ENCODE results near the gene ADAMTSL4.
A peak's percentile ranks its signal among the peaks of the same experiment; 100 is the strongest.
"Not testable (repeated sequence)": the region's sequence is repeated elsewhere in the genome, so short reads cannot be mapped to it uniquely, and the experiment has no call there.

Gene ADAMTSL4

DNA sequence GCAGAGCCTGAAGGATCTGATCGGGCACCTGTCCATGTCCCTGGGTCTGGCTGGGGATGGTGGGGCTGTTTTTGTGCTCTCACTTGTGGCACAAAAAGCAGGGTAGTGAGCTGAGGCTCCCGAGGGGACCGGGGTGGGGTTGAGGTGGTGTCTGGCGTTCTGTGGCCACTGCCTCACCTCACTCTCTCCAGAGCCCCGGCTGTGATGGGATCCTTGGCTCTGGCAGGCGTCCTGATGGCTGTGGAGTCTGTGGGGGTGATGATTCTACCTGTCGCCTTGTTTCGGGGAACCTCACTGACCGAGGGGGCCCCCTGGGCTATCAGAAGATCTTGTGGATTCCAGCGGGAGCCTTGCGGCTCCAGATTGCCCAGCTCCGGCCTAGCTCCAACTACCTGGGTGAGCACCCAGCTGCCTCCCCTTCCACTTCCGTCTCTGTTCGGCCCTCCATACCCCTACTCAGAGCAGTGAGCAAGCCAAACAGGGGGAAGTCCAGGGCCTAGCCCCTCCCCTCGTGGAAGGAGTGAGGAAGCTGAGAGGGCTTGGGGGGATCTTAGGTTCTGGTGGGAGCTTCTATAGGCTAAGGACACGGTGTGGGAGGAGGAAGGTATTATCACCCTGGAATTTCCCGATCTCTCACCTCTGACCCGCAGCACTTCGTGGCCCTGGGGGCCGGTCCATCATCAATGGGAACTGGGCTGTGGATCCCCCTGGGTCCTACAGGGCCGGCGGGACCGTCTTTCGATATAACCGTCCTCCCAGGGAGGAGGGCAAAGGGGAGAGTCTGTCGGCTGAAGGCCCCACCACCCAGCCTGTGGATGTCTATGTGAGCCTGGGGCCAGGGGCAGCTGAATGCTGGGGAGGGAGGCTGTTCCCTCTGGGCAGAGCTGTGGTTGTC lies 7.0 kb downstream of the ADAMTSL4 start:
- no peak for DNase-seq

DNA sequence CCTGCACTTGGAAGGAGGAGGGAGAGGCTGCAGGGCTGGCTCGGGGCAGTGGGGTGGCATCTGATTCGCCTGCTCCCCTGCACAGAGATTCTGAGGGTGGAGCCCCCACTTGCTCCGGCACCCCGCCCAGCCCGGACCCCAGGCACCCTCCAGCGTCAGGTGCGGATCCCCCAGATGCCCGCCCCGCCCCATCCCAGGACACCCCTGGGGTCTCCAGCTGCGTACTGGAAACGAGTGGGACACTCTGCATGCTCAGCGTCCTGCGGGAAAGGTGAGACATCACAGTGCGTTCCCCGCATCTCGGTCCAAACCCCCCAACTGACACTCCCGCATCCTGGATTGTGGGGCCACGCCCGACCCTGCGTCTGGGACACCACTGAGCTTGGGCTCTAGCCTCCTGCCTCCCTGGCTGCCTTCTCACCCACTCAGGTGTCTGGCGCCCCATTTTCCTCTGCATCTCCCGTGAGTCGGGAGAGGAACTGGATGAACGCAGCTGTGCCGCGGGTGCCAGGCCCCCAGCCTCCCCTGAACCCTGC lies 7.9 kb downstream of the ADAMTSL4 start:
- DNase-seq: no peak

- DNase-seq: no peak
Observed at GRCh38 chr1:150557813-150558212, 8.6 kb downstream of the ADAMTSL4 start.

DNA sequence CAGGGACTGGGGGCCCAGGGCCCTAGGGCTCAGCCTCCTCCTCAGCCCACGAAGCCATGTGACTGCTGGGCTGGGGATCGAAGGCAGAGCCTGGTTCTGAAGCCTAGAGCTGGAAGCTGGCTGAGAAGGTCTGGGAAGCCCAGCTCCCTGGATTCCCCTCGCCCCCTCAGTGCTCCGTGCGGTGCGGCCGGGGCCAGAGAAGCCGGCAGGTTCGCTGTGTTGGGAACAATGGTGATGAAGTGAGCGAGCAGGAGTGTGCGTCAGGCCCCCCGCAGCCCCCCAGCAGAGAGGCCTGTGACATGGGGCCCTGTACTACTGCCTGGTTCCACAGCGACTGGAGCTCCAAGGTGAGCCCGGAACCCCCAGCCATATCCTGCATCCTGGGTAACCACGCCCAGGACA lies 9.1 kb downstream of the ADAMTSL4 start:
- DNase-seq: no peak

GRCh38 chr1:150558761-150559655 lies 9.8 kb downstream of the ADAMTSL4 start:
- peak; percentile 50 to 82 (median 68) for DNase-seq

DNA sequence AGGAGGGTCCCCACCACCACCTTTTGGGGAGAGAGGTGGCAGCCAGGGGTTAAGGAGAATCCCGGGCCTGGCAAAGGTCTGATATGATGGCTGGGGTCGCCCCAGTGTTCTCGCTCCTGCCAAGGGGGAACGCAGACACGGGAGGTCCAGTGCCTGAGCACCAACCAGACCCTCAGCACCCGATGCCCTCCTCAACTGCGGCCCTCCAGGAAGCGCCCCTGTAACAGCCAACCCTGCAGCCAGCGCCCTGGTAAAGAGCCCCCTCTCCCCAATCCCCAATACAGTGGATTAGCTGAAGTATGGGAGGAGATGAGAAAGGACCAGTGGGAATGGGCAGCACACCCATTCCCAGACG lies 10.4 kb downstream of the ADAMTSL4 start:
- no peak for DNase-seq

DNA sequence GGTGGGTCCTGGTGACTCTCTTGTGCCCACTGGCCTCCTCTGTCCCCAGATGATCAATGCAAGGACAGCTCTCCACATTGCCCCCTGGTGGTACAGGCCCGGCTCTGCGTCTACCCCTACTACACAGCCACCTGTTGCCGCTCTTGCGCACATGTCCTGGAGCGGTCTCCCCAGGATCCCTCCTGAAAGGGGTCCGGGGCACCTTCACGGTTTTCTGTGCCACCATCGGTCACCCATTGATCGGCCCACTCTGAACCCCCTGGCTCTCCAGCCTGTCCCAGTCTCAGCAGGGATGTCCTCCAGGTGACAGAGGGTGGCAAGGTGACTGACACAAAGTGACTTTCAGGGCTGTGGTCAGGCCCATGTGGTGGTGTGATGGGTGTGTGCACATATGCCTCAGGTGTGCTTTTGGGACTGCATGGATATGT lies 10.8 kb downstream of the ADAMTSL4 start:
- DNase-seq: peak; percentile 74 to 87 (median 80)

DNA sequence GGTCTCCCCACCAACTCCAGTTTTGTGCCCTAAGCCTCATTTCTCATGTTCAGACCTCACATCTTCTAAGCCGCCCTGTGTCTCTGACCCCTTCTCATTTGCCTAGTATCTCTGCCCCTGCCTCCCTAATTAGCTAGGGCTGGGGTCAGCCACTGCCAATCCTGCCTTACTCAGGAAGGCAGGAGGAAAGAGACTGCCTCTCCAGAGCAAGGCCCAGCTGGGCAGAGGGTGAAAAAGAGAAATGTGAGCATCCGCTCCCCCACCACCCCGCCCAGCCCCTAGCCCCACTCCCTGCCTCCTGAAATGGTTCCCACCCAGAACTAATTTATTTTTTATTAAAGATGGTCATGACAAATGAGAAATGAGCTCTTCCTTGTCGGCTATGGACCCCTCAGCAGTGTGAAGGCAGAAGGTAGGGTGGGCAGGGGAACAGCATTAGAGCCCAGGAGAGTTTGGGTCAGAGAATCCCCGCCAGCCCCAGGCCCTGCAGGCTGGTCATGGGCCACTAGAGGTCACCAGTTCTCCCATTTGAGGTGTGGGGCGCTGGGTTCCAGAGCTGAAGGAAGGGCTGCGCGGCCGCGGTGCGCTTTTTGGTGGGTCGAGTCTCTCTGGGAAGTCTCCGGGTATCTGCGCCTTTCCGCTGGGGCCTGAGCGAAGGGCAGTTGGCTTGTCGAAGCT lies 11.5 kb downstream of the ADAMTSL4 start:
- peak; percentile 87 to 93 (median 90) for DNase-seq

GRCh38 chr1:150561254-150561973 lies 12.2 kb downstream of the ADAMTSL4 start:
- DNase-seq: peak; percentile 92 to 96 (median 94)

- peak; percentile 66 to 86 (median 76) for DNase-seq
Observed at GRCh38 chr1:150561974-150562445, 12.8 kb downstream of the ADAMTSL4 start.

GRCh38 chr1:150562446-150563339 lies 13.5 kb downstream of the ADAMTSL4 start:
- DNase-seq: no peak

DNA sequence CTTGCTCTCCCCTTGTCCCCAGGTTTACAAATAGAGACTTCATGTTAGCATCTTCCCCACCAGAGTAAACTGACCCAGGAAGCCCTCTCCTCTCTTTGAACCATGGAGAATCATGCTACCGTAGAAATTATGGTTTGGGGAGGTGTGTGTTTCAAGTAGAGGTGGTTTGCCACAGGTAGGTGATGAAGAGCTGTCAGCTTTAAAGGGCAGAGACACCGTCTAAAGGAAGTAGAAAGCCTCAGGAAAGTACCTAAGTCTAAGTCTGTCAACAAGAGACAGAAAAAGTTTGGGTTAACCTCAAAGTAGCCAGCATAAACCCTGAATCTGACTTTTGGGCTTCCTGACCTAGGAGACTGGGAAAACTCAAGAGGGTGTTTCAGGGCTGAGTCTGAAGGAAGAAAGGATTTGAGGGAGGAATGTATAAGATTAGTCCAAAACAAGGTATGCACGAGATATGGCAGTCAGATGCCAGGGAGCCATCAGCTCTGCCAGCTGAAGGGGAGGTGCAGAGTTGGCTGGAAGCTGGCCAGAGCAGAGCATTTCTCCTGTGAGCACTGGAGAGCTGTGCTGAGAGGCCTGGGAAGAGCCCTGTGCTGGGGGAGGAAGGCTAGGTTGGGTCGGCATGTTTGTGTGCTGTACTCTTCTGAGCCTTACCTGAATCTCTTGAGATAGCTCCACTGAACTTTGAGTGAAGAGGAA lies 14.3 kb downstream of the ADAMTSL4 start:
- DNase-seq: no peak

DNA sequence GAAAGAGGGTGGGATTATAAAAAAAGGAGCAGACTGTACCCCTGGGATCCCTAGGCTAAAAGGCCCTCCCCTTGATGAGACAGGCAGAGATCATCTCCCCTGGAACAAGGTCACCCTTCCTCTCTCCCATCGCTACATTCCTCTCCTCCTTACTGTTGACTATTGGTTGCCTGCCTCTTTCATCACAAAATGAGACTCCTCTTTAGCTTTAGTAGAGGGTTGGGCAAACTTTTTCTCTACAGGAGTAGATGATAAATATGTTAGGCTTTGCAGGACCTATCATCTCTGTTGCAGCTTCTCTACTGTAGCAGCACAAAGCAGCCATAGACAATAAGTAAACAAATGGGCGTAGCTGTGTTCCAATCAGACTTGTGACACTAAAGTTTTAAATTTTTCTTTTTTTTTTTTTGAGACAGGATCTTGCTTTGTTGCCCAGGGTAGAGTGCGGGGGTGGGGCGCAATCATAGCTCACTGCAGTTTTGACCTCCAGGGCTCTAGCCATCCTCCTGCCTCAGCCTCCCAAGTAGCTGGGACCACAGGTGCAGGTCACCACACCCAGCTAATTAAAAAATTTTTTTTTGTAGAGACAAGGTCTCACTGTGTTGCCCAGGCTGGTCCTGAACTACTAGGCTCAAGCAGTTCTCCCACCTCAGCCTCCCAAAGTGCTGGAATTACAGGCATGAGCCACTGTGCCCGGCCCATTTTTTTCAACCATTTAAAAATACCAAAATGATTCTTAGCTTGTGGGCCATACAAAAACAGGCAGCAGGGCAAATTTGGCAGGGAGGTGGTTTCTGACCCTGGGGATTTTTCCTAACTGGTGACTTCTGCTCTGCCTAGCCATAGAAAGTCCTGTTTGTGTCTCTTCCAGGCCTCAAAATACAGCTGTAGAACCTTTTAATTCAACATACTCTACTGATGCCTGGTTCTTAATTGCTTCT lies 15.1 kb downstream of the ADAMTSL4 start:
- no peak for DNase-seq

DNA sequence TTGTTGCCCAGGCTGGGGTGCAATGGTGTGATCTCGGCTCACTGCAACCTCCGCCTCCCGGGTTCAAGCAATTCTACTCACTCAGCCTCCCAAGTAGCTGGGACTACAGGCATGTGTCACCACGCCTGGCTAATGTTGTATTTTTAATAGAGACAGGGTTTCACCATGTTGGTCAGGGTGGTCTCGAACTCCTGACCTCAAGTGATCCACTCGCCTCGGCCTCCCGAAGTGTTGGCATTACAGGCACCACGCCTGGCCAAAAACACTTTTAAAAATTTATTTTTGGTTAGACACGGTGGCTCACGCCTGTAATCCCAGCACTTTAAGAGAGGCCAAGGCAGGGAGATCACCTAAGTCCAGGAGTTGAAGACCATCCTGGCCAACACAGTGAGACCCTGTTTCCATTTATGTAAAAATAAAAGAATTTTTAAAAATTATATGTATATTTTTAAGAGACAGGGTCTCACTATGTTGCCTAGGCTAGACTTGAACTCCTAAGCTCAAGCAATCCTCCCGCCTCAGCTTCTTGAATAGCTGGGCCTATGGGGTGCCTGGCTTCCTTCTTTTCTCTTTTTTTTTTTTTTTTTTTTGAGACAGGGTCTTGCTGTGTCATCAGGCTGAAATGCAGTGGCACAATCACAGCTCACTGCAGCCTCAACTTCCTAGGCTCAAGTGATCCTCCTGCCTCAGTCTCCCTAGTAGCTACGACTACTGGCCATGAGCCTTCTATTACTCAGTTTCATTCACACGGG lies 16.2 kb downstream of the ADAMTSL4 start:
- DNase-seq: not testable (repeated sequence)

DNA sequence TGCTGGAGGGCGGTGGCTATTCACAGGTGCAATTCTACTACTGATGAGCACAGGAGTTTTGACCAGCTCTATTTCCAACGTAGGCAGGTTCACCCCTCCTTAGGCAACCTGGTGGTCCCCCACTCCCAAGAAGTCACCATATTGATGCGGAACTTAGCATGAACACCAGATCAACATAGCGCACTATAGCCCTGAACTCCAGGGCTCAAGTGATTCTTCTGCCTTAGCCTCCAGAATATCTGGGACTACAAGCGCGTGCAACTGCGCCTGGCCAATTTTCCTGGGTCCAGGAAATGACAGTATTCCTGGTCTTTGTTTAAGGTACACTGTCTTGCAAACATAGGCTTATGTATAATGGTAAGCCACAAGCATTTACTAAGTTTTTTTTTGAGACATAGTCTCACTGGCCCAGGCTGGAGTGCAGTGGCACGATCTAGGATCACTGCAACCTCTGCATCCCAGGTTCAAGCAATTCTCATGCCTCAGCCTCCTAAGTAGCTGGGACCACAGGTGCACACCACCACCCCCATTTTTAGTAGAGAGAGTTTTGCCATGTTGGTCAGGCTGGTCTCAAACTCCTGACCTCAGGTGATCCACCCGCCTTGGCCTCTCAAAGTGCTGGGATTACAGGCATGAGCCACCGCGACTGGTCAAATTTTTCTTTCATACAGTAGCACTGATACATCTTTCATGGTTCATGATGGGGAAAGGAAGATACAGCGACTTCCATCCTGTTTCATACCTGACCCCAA lies 17.6 kb downstream of the ADAMTSL4 start:
- no peak for DNase-seq

GRCh38 chr1:150567341-150567716 lies 18.1 kb downstream of the ADAMTSL4 start:
- peak; percentile 45 to 73 (median 69) for DNase-seq

All from suppressor macrophage (primary cell).